Fibroblast of skin of left quadriceps (primary cell): ENCODE data around the gene GAGE13.
"Not testable (repeated sequence)": the region's sequence is repeated elsewhere in the genome, so short reads cannot be mapped to it uniquely, and the experiment has no call there.

ENCODE experiments used
- DNase-seq, 2 experiments: peaks; one replicate each; pipeline ENCODE4 v3.0.0-alpha.2; 2013; ENCODE audit warnings: low read depth in 2 of 2

GAGE13 gene

GRCh38 chrX:49330421-49330820 lies 961 bp upstream of the GAGE13 start:
- DNase-seq, result not testable (repeated sequence)

- not testable (repeated sequence) for DNase-seq
Measured at GRCh38 chrX:49331841-49332240, 459 bp downstream of the GAGE13 start.

GRCh38 chrX:49341449-49341848 lies 10.1 kb downstream of the GAGE13 start:
- DNase-seq, result not testable (repeated sequence)

GRCh38 chrX:49344496-49345175 lies 13.3 kb downstream of the GAGE13 start:
- not testable (repeated sequence) for DNase-seq

GRCh38 chrX:49345402-49345801 lies 14.0 kb downstream of the GAGE13 start:
- DNase-seq, result not testable (repeated sequence)

GRCh38 chrX:49346150-49346549 lies 14.8 kb downstream of the GAGE13 start:
- not testable (repeated sequence) for DNase-seq
